ENCODE measurements around the gene COL24A1. TPM values are rescaled to one million over a fixed set of nuclear protein-coding genes. Genes with fewer than 3 reads are reported as not detected.
"Not testable (repeated sequence)": the region's sequence is repeated elsewhere in the genome, so short reads cannot be mapped to it uniquely, and the experiment has no call there.

The COL24A1 gene
- total and polyA plus RNA-seq, 2 donors (not counting 3 experiments of a cell fraction or from before 2014, with no cell fraction given) = 0.03 TPM; not detected in 1

GRCh38 chr1:86071870-86072269 is 84.7 kb downstream of the COL24A1 start:
- H3K4me2 ChIP-seq (ENCODE audit: insufficient read depth, low read length); H3K27me3 ChIP-seq (ENCODE audit: control insufficient read depth in 2 of 2, insufficient read depth in 2 of 2, low read length in 2 of 2); H3K9ac ChIP-seq (replicated peaks; ENCODE audit: extremely low read depth, insufficient read depth, low read length); H3K36me3 ChIP-seq (ENCODE audit: control insufficient read depth in 2 of 2, extremely low read depth in 1 of 2, insufficient read depth in 2 of 2, low read length in 2 of 2); POLR2A ChIA-PET; H3K9me3 ChIP-seq (replicated peaks; ENCODE audit: control insufficient read depth, insufficient read depth, low read length); BruUV-seq (replicated peaks); H3K9me1 ChIP-seq (replicated peaks; ENCODE audit: control insufficient read depth, extremely low read depth, insufficient read depth, low read length); H4K20me1 ChIP-seq (replicated peaks; ENCODE audit: control insufficient read depth, extremely low read depth, insufficient read depth, low read length); dilution Hi-C loops (cut with MboI; ENCODE audit: extremely low pct_ligation_motif_present, low sequenced_read_pairs); H2AFZ ChIP-seq (ENCODE audit: low read depth, low read length); DNase-seq (ENCODE audit: low read depth, low spot score); H3K4me3 ChIP-seq (replicated peaks in 1 of 3; ENCODE audit: insufficient read depth in 1 of 3, low read depth in 1 of 3, low read length in 3 of 3); CTCF ChIA-PET; H3K27ac ChIP-seq (ENCODE audit: insufficient read depth, low read depth, low read length); FAIRE-seq; H3K79me2 ChIP-seq (ENCODE audit: control insufficient read depth, insufficient read depth, low read length): not testable (repeated sequence)
- intact Hi-C loops (cut with micrococcal nuclease) = loop anchor here (10.0 kb wide), 1 partner anchor 443 kb away; no protein-coding TSS in a partner anchor
- H3K4me1 ChIP-seq (ENCODE audit: control insufficient read depth, extremely low read depth, insufficient read depth, low read length) = peaks cover 20% of the 10 kb centered on the region

GRCh38 chr1:86069757-86070145 is 86.8 kb downstream of the COL24A1 start:
- dilution Hi-C loops (cut with MboI; ENCODE audit: extremely low pct_ligation_motif_present, low sequenced_read_pairs) = no loop called here
- DNase-seq (ENCODE audit: low read depth, low spot score) = no peak
- BruUV-seq (replicated peaks) = no TSS peak

More at GRCh38 chr1:86069757-86070145, 86.8 kb downstream of the COL24A1 start:
- Histone ChIP-seq H3K9me3 (replicated peaks; ENCODE audit: control insufficient read depth, insufficient read depth, low read length) (no peaks in the 10 kb centered on the region), H3K36me3 (ENCODE audit: control insufficient read depth in 2 of 2, extremely low read depth in 1 of 2, insufficient read depth in 2 of 2, low read length in 2 of 2) (no peaks in the 10 kb centered on the region), H3K79me2 (ENCODE audit: control insufficient read depth, insufficient read depth, low read length) (no peaks in the 10 kb centered on the region), H3K9me1 (replicated peaks; ENCODE audit: control insufficient read depth, extremely low read depth, insufficient read depth, low read length) (no peaks in the 10 kb centered on the region), H3K4me2 (ENCODE audit: insufficient read depth, low read length) (no peak overlapping the region), H3K27me3 (ENCODE audit: control insufficient read depth in 2 of 2, insufficient read depth in 2 of 2, low read length in 2 of 2) (no peaks in the 10 kb centered on the region), H2AFZ (ENCODE audit: low read depth, low read length) (no peak overlapping the region), H3K9ac (replicated peaks; ENCODE audit: extremely low read depth, insufficient read depth, low read length) (no peak overlapping the region), H3K27ac (ENCODE audit: insufficient read depth, low read depth, low read length) (no peak overlapping the region), H3K4me1 (ENCODE audit: control insufficient read depth, extremely low read depth, insufficient read depth, low read length) (peaks cover 24% of the 10 kb centered on the region), H4K20me1 (replicated peaks; ENCODE audit: control insufficient read depth, extremely low read depth, insufficient read depth, low read length) (no peaks in the 10 kb centered on the region), H3K4me3 (replicated peaks in 1 of 3; ENCODE audit: insufficient read depth in 1 of 3, low read depth in 1 of 3, low read length in 3 of 3) (no peak overlapping the region)
- ChIA-PET POLR2A (no interaction called here), CTCF (interaction anchor here (1.1 kb wide), 1 partner anchor 51 kb away, joined by 3 read pairs; no protein-coding TSS in a partner anchor)
- no peak for FAIRE-seq
- TF ChIP-seq POLR2AphosphoS5 (IDR thresholded peaks at IDR 0.05; ENCODE audit: insufficient read depth, low read depth, low read length) = no peak
- no peak for TF ChIP-seq GATA2 (IDR thresholded peaks at IDR 0.05; ENCODE audit: insufficient read depth, insufficient read length, low read depth, low read length)
- TF ChIP-seq EZH2 (IDR thresholded peaks at IDR 0.05; ENCODE audit: borderline replicate concordance, low read depth, low read length, severe bottlenecking) = no peak
- no peak for TF ChIP-seq FOS (IDR thresholded peaks at IDR 0.05; ENCODE audit: borderline replicate concordance, insufficient read depth, low read length)
- no peak for TF ChIP-seq CTCF (IDR thresholded peaks at IDR 0.05; ENCODE audit: extremely low read depth in 1 of 2, insufficient read depth in 1 of 2, low read depth in 1 of 2, low read length in 2 of 2)
- TF ChIP-seq MAX (IDR thresholded peaks at IDR 0.05; ENCODE audit: insufficient read depth, insufficient read length) = no peak
- TF ChIP-seq JUN (IDR thresholded peaks at IDR 0.05; ENCODE audit: borderline replicate concordance, insufficient read depth, insufficient read length, low read depth) = no peak
- TF ChIP-seq MYC (IDR thresholded peaks at IDR 0.05; ENCODE audit: low read depth, low read length) = no peak
- no peak for TF ChIP-seq POLR2A (IDR thresholded peaks at IDR 0.05; ENCODE audit: low read depth, low read length)
- intact Hi-C loops (cut with micrococcal nuclease) = loop anchor here (5.0 to 10.0 kb wide), 2 partner anchors 445 to 867 kb away; partner anchors contain the start of gene SYDE2

Measured in endothelial cell of umbilical vein (primary cell).